ENCODE results near the gene RNF32.
"Not testable (repeated sequence)": the region's sequence is repeated elsewhere in the genome, so short reads cannot be mapped to it uniquely, and the experiment has no call there.

The RNF32 gene

DNA sequence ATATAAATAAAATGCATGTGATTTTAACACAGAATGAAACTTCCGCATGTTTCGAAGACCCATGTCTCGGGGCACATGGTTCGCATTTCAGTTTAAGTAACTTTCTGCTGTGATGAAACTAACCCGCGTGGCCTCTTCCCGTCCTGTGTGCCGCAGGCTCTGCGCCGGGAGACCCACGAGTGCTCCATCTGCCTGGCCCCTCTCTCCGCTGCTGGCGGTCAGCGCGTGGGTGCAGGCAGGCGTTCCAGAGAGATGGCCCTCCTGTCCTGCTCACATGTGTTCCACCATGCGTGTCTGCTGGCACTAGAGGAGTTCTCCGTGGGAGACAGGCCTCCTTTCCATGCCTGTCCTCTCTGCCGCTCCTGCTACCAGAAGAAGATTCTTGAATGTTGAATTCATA, 35.7 kb downstream of the RNF32 start:
- no peak for DNase-seq (ENCODE audit: low spot score)

DNA sequence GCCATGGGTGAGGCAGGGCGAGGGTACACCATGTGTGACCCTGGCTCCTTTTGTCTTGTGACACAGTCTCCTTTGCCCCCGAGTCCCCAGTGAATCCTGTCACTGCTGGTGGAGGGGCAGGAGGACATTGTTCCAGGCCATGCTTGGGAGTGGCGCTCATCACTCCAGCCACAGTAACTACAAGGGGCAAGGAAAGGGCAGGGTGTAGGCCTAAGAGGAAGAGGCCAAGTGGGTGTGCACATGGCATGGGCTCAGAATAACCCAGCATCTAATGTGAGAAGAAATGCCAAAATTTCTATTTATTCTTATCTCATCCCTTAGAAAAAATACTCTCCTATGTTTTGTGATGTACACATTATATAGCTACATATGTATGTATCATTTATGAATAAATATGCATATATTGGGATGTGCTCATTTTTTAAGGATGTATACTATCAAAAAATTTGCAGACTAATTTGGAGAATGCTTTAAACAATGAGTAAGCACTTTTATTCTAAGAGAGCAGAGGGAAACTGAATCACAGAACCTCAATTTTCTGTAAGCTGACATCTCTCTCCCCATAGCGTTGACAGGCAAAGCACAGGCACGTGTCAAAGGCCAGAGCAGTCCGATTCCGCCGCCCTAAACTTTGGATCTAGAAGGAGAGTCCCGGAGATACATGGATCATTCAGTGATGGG, 36.9 kb downstream of the RNF32 start:
- no peak for DNase-seq (ENCODE audit: low spot score)

DNA sequence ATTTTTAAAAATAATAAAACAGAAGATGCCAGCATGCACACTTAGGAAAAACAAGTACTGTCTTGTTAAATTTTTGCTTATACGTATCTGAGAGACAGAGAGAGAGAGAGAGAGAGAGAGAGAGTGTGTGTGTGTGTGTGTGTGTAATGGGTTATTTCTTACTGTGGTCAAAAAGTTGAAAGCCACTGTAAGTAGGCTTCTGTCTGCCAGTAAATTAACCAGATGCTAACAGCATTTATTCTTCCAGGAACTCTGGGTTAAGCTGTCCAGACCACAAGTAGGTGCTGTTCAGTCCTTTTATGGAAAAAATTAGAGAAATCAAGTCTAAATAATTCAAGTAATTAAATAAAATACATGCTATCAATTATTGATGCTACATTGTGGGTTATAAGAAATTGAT, 39.7 kb downstream of the RNF32 start:
- DNase-seq (ENCODE audit: low spot score): no peak

DNA sequence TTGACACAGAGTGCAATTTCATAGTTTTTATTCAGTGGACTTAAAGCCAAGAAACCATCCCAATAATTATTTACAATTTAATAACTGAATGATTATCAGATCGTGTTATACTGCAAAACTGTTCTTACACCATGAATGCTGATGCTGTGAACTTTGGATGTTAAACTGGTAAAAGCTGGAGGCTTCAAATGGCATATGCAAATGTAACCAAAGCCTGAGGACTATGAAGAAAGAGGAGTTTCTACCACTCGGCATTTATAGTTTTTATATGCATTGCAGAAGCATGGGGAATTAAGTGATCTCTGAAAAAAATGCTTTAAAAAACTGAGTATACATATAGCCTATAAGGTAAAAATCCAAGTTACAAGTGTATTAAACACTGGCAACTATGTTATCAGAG, 42.4 kb downstream of the RNF32 start:
- no peak for DNase-seq (ENCODE audit: low spot score)

DNA sequence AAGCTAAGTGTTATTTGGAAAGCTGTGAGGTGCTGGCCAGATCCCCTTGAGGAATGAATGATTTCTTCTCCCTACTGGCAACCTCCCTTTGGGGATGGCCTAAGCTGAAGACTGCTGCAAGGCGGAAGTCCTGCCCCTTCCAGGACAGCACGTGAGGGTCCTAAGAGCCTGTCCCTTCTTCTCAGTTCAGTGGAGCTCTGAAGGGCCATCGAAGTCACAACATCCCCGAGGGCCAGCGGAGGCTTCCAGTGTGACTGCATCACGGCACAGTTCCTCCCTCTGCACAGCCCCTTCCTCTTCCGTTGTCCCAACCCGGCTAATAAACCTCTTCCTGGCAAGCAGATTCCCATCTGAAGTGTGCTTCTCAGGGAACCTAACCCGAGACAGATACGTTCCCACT, 43.7 kb downstream of the RNF32 start:
- DNase-seq (ENCODE audit: low spot score): no peak

DNA sequence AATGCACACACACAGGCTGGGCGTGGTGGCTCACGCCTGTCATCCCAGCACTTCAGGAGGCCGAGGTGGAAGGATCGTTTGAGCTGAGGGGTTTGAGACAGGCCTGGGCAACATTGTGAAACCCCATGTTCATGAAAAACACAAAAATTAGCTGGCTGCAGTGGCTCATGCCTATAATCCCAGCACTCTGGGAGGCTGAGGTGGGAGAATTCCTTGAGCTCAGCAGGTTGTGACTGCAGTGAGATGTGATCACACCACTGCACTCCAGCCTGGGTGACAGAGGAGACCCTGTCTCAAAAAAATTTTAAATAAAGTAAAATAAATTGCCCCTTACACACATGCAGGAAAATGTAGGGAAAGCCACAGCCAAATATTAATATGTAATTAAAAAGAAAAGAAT, 44.1 kb downstream of the RNF32 start:
- no peak for DNase-seq (ENCODE audit: low spot score)

DNA sequence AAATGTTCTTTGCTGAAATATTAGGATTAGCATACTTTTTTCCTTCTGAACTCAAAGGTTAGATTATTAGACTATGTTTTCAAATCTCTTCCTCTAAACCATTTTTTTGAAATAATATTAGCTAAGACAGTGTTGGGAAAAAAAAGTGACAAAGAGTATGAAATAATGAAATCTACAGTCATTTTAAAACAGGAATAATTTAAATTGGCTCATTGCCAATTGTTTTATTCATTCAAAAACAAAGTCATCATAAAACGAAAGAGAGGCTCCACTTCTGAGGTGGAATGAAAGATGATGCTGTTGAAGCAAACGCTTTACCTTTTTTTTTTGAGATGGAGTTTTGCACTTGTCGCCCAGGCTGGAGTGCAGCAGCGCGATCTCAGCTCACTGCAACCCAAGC, 51.2 kb downstream of the RNF32 start:
- no peak for DNase-seq (ENCODE audit: low spot score)

DNA sequence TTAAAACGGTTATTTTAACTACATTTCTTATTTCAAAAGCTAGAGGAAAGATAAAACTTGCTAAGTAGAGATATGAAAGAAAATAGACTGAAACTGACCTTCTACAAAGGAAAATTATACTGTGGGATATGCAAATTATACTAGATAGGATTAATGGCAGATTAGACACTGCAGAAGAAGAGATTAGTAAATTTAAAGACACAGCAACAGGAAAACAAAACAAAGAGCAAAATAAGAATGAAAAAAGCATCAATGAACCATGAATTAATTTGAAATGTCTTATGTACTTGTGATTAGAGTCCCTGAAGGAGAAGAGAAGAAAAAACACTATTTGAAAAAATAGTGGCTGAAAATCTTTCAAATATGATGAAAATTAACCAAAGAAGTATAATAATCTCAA, 52.3 kb downstream of the RNF32 start:
- DNase-seq (ENCODE audit: low spot score): no peak

DNA sequence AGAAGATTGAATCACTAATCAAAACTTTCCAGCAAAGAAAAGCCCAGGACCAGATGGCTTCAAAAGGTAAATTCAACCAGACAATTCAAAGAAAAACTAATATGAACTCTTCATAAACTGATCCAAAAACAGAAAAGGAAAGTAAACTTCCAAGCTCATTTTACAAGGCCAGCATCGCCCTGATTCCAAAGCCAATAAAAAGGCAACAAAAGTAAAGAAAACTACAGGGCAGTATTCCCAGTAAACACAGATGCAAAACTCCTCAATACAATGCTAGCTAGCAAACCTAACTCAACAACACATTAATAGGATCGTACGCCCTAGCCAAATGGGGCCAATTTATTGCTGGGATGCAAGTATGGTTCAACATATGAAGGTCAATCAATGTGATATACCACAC, 53.1 kb downstream of the RNF32 start:
- no peak for DNase-seq (ENCODE audit: low spot score)

DNA sequence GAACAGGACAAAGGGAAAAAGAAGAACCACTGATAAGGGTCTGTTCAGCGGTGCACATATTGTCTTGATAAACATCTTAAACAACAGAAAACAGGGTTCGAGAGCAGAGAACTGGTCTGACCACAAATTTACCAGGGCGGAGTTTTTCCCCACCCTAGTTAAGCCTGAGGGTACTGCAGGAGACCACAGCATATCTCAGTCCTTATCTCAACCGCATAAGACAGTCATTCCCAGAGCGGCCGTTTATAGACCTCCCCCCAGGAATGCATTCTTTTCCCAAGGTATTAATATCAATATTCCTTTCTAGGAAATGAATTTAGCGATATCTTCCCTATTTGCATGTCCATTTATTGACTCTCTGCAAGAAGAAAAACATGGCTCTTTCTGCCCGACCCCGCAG, 56.7 kb downstream of the RNF32 start:
- DNase-seq (ENCODE audit: low spot score): not testable (repeated sequence)

DNA sequence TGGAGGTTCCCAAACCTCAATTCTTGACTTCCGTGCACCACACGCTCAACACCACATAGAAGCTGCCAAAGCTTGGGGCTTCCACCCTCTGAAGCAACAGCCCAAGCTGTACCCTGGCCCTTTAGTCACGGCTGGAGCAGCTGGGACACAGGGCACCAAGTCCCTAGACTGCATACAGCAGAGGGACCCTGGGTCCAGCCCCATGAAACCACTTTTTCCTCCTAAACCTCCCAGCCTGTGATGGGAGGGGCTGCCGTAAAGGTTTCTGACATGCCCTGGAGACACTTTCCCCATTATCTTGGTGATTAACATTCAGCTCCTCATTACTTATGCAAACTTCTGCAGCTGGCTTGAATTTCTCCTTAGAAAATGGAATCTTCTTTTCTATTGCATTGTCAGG, 57.9 kb downstream of the RNF32 start:
- DNase-seq (ENCODE audit: low spot score): not testable (repeated sequence)

DNA sequence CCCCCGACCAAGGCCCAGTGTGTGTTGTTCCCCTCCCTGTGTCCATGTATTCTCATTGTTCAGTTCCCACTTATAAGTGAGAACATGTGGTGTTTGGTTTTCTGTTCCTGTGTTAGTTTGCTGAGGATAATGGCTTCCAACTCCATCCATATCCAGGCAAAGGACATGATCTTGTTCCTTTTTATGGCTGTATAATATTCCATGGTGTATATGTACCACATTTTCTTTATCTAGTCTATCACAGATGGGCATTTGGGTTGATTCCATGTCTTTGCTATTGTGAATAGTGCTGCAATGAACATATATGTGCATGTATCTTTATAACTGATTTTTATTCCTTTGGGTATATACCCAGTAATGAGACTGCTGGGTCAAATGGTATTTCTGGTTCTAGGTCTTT, 61.2 kb downstream of the RNF32 start:
- not testable (repeated sequence) for DNase-seq (ENCODE audit: low spot score)

DNA sequence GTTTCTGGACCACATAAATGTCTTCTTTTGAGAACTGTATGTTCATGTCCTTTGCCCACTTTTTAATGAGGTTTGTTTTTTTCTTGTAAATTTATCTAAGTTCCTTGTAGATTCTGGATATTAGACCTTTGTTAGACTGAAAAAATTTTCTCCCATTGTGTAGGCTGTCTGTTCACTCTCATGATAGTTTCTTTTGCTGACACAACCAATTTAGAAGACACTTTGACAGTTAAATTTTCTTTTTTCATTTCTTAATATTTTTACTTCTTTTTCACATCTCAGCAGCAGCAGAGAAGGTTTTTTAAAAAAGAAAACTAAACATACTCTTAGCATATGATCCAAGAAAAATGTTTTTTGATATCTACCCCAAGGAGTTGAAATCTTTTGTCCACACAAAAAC, 61.8 kb downstream of the RNF32 start:
- no peak for DNase-seq (ENCODE audit: low spot score)

DNA sequence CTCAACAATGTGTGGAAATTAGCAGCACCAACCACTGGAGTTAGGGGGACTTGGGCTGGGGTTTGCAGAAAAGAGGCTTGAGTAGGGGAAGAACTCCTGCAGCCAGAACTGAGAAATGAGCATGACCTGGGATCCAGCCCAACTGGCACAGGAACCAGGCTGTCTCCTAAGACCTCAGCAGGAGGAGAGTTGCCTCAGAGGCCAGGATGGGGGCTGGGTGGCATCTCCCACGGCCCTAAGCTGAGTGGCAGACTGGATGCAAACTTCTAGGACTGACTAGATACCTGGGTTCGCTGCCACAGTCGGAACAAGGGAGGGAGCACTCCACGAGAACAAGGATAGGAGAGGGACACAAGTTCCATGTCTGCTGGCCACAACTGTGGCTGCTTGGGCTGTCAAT, 62.6 kb downstream of the RNF32 start:
- no peak for DNase-seq (ENCODE audit: low spot score)

DNA sequence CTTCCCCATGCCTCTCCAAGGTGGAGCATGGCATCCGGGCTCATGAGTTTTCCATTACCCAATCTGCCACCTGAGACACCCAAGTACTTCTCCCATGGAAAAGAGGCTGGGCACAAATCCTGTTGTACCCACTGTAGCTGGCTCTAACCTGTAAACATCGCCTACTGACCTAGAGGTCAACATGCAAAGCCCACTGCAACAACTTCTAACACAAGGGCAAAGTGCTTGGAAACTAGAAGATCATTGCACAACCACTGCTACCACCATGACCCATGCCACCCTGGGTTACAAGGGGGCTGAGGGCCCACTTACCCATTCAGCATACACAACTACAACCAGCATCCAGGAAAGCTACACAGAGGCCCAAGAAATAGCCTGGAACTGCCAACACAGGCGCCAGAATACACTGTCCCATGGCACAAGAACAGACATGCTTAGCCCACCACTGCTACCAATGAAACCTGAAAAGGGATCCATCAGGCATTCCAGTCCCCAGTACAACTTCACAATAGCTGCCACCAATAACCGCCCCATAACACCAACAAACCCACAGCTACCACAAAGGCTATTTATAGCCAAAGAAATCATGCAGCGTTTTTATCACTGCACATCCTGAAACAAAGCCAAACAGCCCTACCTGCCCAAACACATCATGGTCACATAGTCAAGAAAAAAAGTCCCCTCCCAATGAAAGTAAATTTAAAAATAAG, 63.4 kb downstream of the RNF32 start:
- no peak for DNase-seq (ENCODE audit: low spot score)

DNA sequence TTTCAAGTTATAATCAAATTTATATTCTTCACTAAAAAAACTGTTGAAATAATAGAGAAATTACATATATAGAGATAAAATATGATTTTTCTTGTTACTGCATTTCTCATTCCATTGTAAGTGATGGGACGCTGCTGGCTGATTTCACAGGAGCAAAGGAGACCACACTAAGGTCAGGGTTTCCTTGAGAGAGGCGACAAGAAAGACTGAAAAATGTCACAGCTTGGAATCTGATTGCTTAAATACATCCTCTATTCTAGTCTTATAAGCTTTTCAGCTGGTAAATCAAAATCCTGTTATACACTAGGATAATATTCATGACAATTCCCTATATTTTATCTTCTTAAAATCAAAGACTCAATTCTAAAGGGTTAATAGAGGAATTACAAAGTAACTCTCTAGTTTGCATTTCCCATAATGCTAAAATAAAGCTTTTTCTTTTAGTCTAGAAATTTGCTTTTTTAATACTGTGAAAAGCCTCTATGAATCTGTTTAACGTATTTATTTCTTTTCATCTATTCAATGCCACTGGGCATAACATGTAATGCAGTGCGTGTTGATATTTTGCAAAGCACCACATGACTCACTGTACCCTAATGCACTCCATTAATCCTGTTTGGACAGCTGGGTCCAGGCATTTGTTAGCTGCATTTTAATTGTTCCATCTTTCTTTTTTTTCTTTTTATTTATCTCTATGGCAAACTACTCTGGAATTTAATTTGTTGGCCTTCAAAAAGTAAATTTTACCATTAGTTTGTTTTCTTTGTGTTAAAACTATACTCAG, 81.7 kb downstream of the RNF32 start:
- no peak for DNase-seq (ENCODE audit: low spot score)

DNA sequence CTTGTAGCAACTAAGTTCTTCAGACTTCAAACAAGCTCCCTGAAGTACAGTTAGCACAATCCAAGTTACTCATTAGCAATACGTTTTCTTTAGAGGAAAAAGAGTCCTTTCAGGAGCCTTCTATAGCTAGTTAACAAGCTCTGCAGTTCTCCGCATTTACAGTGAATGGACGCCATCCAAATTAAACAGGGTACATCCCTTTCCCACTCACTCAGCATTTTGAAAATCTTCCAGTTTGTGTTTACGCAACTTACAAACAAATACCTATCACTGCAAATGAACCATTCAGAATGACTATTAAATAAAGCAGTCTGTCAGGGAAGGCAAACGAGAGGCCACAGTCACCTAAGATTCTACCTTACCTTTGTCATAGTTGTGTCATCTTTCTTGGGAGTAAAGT, 84.5 kb downstream of the RNF32 start:
- DNase-seq (ENCODE audit: low spot score): no peak

DNA sequence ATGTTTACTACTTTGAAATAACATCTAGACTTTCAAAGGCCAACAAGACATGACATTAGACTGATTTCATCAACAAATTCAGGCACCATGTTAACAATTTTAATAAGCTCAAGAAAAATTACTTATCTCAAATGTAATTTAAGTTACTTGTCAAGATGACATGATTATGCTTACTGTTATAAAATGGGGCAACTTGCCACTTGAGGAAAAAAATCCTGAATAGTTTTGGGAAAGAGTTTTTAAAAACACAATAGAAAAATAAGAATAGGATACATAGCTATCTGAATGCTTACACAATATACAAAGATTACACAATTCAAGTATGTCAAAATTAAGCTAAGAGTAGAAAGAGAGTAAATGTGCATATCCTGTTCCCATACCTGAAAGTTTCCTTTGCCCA, 85.4 kb downstream of the RNF32 start:
- DNase-seq (ENCODE audit: low spot score): no peak
